ENCODE measurements around the gene SMIM1. TPM values are rescaled to one million over a fixed set of nuclear protein-coding genes. Genes with fewer than 3 reads are reported as not detected.

SMIM1 gene
- polyA plus RNA-seq, 3 donors: 1.1 to 2.7 (median 1.4) TPM

GRCh38 chr1:3805038-3805437, 32.5 kb downstream of the SMIM1 start:
- no peak overlapping the region for H3K9ac ChIP-seq (ENCODE audit: insufficient read depth, low read length, poor library complexity, severe bottlenecking)
- Mint-ChIP-seq H3K27me3 (ENCODE audit: low read depth in 3 of 3) (peaks cover 16 to 26% (median 18%) of the 10 kb centered on the region in 3 donors), H3K27ac (no peak overlapping the region), H3K4me1 (peaks cover 7% of the 10 kb centered on the region), H3K36me3 (no peaks in the 10 kb centered on the region), H3K9me3 (peaks cover 3 to 21% (median 16%) of the 10 kb centered on the region in 7 donors), H3K4me3 (no peak overlapping the region)
- no peaks in the 10 kb centered on the region for H4K20me1 ChIP-seq (ENCODE audit: insufficient read depth, low read length)
- 83% methylated on average over 11 of the region's 11 CpGs for WGBS (ENCODE audit: insufficient coverage)
- DNase-seq: no peak
- H3K27me3 ChIP-seq (ENCODE audit: control insufficient read depth in 2 of 2, insufficient read depth in 2 of 2, low read length in 2 of 2): peaks cover 0 to 3% of the 10 kb centered on the region in 2 donors
- peaks cover 0 to 8% of the 10 kb centered on the region in 2 donors for H3K9me3 ChIP-seq (replicated peaks in 1 of 2; ENCODE audit: control insufficient read depth in 1 of 2, insufficient read depth in 1 of 2, low read length in 2 of 2)
- no peaks in the 10 kb centered on the region for H3K79me2 ChIP-seq (ENCODE audit: insufficient read depth, low read length)
- TF ChIP-seq, protein P1, sequence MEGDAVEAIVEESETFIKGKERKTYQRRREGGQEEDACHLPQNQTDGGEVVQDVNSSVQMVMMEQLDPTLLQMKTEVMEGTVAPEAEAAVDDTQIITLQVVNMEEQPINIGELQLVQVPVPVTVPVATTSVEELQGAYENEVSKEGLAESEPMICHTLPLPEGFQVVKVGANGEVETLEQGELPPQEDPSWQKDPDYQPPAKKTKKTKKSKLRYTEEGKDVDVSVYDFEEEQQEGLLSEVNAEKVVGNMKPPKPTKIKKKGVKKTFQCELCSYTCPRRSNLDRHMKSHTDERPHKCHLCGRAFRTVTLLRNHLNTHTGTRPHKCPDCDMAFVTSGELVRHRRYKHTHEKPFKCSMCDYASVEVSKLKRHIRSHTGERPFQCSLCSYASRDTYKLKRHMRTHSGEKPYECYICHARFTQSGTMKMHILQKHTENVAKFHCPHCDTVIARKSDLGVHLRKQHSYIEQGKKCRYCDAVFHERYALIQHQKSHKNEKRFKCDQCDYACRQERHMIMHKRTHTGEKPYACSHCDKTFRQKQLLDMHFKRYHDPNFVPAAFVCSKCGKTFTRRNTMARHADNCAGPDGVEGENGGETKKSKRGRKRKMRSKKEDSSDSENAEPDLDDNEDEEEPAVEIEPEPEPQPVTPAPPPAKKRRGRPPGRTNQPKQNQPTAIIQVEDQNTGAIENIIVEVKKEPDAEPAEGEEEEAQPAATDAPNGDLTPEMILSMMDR (IDR thresholded peaks at IDR 0.05): no peak
- no peak overlapping the region for H3K27ac ChIP-seq (ENCODE audit: low read depth in 1 of 2, low read length in 2 of 2)
- H3K4me1 ChIP-seq (ENCODE audit: control insufficient read depth in 1 of 2, insufficient read depth in 2 of 2, low read length in 2 of 2): no peaks in the 10 kb centered on the region
- H2AFZ ChIP-seq (ENCODE audit: insufficient read depth, low read depth, low read length, poor library complexity, severe bottlenecking): no peak overlapping the region
- no peak overlapping the region for H3K4me2 ChIP-seq (replicated peaks; ENCODE audit: extremely low read depth, low read length, poor library complexity, severe bottlenecking)
- intact Hi-C loops (cut with micrococcal nuclease): no loop called here
- H3K4me3 ChIP-seq (replicated peaks in 1 of 3; ENCODE audit: low read depth in 2 of 3, low read length in 3 of 3): no peak overlapping the region
- H3K36me3 ChIP-seq (replicated peaks in 1 of 2; ENCODE audit: control insufficient read depth in 1 of 2, insufficient read depth in 2 of 2, low read length in 2 of 2): no peaks in the 10 kb centered on the region

- Histone ChIP-seq H3K27ac (ENCODE audit: low read depth in 1 of 2, low read length in 2 of 2) (no peak overlapping the region), H3K4me3 (replicated peaks in 1 of 3; ENCODE audit: low read depth in 2 of 3, low read length in 3 of 3) (no peak overlapping the region), H3K9me3 (replicated peaks in 1 of 2; ENCODE audit: control insufficient read depth in 1 of 2, insufficient read depth in 1 of 2, low read length in 2 of 2) (peaks cover 0 to 8% of the 10 kb centered on the region in 2 donors), H2AFZ (ENCODE audit: insufficient read depth, low read depth, low read length, poor library complexity, severe bottlenecking) (no peak overlapping the region), H3K4me1 (ENCODE audit: control insufficient read depth in 1 of 2, insufficient read depth in 2 of 2, low read length in 2 of 2) (no peaks in the 10 kb centered on the region), H3K4me2 (replicated peaks; ENCODE audit: extremely low read depth, low read length, poor library complexity, severe bottlenecking) (no peak overlapping the region), H3K27me3 (ENCODE audit: control insufficient read depth in 2 of 2, insufficient read depth in 2 of 2, low read length in 2 of 2) (no peaks in the 10 kb centered on the region), H3K79me2 (ENCODE audit: insufficient read depth, low read length) (no peaks in the 10 kb centered on the region), H4K20me1 (ENCODE audit: insufficient read depth, low read length) (no peaks in the 10 kb centered on the region), H3K9ac (ENCODE audit: insufficient read depth, low read length, poor library complexity, severe bottlenecking) (no peak overlapping the region), H3K36me3 (replicated peaks in 1 of 2; ENCODE audit: control insufficient read depth in 1 of 2, insufficient read depth in 2 of 2, low read length in 2 of 2) (no peaks in the 10 kb centered on the region)
- no CpG with 5 or more reads among the region's 5 CpGs for WGBS (ENCODE audit: insufficient coverage)
- TF ChIP-seq, protein P1 (IDR thresholded peaks at IDR 0.05): no peak
- H3K9me3 Mint-ChIP-seq: peaks cover 3 to 20% (median 16%) of the 10 kb centered on the region in 7 donors
- peaks cover 7 to 19% (median 11%) of the 10 kb centered on the region in 3 donors for H3K27me3 Mint-ChIP-seq (ENCODE audit: low read depth in 3 of 3)
- no peaks in the 10 kb centered on the region for H3K36me3 Mint-ChIP-seq
- no peak for DNase-seq
- H3K4me1 Mint-ChIP-seq: peaks cover 3% of the 10 kb centered on the region
- H3K4me3 Mint-ChIP-seq: no peak overlapping the region
- H3K27ac Mint-ChIP-seq: no peak overlapping the region
- intact Hi-C loops (cut with micrococcal nuclease): no loop called here
These were observed 35.2 kb downstream of the SMIM1 start for GRCh38 chr1:3807769-3808168.
